GM12873 (cell line): Measurements from ENCODE around the gene PAK1.

ENCODE experiments used
- TF ChIP-seq, protein P1 (sequence below): IDR thresholded peaks from 2 replicates; pipeline ENCODE4 v1.5.1; 2012; ENCODE audit warnings: low read depth, mild to moderate bottlenecking, moderate library complexity, low read length, control low read depth; ENCODE audit not compliant: insufficient read depth; ENCODE audit errors: missing control alignments

Gene PAK1

DNA sequence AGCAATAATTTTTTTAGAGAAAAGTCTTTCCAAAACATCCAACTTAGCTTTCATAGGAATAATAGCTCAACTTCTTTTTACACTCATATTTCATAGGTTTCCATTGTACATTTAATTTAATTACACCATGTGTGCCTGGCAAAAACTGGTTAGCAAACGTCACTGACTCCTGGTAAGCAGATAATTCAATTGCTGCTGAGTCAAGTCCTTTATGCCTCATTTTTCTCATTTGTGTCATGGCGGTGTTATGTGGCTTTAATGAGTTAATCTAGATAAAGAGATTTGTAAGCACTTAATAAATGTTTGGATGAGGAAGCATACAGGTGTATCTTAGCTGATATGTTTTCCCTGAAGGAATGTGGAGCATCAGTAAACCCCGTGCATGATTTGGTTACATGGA lies 41.2 kb upstream of the PAK1 start:
- TF ChIP-seq, protein P1, sequence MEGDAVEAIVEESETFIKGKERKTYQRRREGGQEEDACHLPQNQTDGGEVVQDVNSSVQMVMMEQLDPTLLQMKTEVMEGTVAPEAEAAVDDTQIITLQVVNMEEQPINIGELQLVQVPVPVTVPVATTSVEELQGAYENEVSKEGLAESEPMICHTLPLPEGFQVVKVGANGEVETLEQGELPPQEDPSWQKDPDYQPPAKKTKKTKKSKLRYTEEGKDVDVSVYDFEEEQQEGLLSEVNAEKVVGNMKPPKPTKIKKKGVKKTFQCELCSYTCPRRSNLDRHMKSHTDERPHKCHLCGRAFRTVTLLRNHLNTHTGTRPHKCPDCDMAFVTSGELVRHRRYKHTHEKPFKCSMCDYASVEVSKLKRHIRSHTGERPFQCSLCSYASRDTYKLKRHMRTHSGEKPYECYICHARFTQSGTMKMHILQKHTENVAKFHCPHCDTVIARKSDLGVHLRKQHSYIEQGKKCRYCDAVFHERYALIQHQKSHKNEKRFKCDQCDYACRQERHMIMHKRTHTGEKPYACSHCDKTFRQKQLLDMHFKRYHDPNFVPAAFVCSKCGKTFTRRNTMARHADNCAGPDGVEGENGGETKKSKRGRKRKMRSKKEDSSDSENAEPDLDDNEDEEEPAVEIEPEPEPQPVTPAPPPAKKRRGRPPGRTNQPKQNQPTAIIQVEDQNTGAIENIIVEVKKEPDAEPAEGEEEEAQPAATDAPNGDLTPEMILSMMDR: no peak

DNA sequence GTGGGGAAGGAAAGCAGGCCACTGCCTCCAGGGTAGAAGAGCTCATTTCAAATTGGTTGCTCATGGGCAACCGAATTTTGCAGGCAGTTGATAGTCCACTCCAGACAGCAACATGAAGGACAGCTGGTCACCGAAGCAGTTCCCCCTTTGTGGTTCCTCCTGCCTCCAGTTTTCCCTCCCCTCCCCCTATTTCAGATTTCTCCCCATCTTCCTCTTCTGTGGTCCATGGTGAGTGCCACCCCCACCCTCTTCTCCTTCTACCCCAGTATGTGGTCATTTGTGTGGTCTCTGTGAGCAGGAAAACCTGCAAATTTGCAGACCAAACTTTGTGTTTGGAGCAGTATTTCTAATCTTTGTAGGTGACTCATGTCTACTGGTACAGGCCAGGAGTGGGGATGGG lies 38.2 kb upstream of the PAK1 start:
- TF ChIP-seq, protein P1: no peak

DNA sequence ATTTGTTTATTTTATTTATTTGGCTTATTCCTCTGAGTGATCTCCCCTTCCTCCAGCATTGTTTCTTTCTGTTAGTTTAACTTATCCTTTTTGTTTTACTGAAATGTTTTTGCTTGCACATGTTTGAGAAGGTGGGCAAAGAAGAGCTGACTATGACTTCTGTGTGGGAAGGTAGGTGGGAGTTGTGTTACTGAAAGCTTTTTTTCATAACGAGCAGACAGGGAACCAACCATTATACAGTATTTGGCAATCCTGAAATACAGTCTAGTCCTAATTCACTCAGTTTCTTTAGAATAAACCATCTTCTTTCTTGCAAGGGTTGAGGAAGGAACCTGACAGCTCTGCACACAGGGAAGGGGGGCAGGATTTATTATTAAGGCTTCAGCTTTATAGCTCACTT lies 37.0 kb upstream of the PAK1 start:
- TF ChIP-seq, protein P1: no peak

DNA sequence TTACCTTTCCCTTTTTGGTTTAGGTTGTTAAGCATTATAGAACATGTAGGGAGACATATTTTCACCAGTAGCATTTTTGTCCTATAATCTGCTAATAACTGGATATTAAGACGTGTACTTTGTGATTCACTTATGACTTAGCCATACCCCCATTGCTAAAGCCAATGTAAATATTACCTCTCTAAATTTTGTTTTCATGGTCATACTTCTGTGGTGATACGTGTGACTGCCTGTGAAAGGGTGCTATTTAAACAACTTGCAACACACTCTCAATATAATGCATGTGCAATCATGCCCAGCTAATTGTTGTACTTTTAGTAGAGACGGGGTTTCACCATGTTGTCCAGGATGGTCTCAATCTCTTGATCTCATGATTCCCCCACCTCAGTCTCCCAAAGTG lies 36.2 kb upstream of the PAK1 start:
- TF ChIP-seq, protein P1: no peak

DNA sequence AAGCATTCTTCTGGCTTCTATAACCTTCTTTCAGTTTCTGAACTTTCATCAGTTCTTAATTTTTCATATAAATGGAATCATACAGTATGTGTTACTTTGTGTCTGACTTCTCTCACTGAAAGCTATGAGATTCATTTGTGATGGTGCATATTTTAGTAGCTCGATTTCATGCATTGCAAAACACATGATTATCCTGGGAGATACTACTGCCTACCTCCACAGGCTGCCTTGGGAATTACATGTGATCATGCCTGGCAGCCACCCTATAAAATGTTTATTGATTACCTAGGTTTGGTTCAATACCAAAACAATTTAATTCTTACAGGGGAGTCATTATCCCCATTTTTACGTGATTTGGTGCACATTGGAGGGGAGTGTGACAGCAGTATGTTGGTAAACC lies 34.1 kb upstream of the PAK1 start:
- TF ChIP-seq, protein P1: no peak

DNA sequence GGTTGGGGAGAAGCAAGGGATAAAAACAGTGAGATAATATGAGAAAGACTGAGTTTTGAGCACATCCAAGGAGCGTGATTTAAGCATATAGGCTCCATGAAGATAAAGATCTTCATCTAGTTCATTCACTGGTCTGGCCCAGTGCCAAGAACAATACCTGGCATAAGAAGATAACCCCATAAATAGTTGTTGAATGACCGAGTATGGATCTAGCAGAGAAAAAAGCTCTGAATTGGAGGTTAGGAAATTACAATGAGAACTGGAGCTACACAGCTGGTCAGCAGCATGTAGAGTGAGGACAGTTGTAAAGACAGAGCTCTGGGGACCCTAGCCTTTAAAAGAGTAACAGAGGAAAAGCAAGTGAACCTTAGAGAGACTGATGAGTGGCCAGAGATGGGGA lies 33.0 kb upstream of the PAK1 start:
- TF ChIP-seq, protein P1: no peak

DNA sequence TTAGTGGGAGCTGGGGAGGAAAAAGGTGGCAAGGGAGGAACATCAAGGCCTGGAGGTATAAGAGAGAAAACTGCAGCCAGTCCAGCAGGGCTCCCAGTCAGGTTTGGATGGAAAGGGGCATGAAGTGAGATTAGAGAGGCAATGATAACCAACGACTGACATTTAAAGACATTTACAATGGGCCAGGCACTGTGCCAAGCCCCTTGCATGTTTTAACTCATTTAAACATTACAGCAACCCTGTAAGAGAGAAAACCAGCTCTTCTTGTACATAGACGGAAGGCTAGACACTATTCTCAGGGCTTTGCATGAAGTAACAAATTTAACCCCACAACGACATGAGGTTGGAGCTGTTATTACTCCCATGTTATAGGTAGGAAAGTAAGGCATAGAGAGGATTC lies 32.1 kb upstream of the PAK1 start:
- TF ChIP-seq, protein P1: no peak
